SK-N-SH (cell line): ENCODE results near the gene NARS2.

Source experiments
- ELF1 ChIP-seq: IDR thresholded peaks from 2 replicates; pipeline ENCODE4 v1.4.0; 2012
- EZH2phosphoT487 ChIP-seq: fragments of 200-600 bp; sonication (generic); IDR thresholded peaks from 2 replicates; pipeline ENCODE4 v1.6.1; 2017; ENCODE audit warnings: low read depth, mixed run types, mild to moderate bottlenecking, antibody characterized with exemption, moderate library complexity, borderline replicate concordance
- FOSL2 ChIP-seq: IDR thresholded peaks from 2 replicates; pipeline ENCODE4 v1.4.0; 2012; ENCODE audit warnings: low read depth, mild to moderate bottlenecking, moderate library complexity, borderline replicate concordance
- JUND ChIP-seq: IDR thresholded peaks from 2 replicates; pipeline ENCODE4 v1.4.0; 2012
- NFIC ChIP-seq: IDR thresholded peaks from 2 replicates; pipeline ENCODE4 v1.4.0; 2012; ENCODE audit warnings: borderline replicate concordance
- POLR2AphosphoS5 ChIP-seq: IDR thresholded peaks from 2 replicates; pipeline ENCODE4 v1.6.1; 2012; ENCODE audit warnings: low read depth, low read length
- RAD21 ChIP-seq: IDR thresholded peaks from 2 replicates; pipeline ENCODE4 v1.6.1; 2012; ENCODE audit warnings: mild to moderate bottlenecking, low read length
- RCOR1 ChIP-seq: fragments of 150-350 bp; IDR thresholded peaks from 2 replicates; pipeline ENCODE4 v1.6.1; 2017; ENCODE audit warnings: antibody characterized with exemption, low read length
- SIN3A ChIP-seq: IDR thresholded peaks from 2 replicates; pipeline ENCODE4 v1.6.1; 2012; ENCODE audit warnings: low read depth, mild to moderate bottlenecking, low read length, moderate library complexity, borderline replicate concordance
- SMC3 ChIP-seq: IDR thresholded peaks from 2 replicates; pipeline ENCODE4 v1.6.1; 2012; ENCODE audit warnings: low read depth, low read length, improper control_type of control experiment
- TAF1 ChIP-seq: IDR thresholded peaks from 2 replicates; pipeline ENCODE4 v1.6.1; 2012; ENCODE audit warnings: low read depth, mild to moderate bottlenecking, low read length, moderate library complexity, borderline replicate concordance
- TEAD4 ChIP-seq: IDR thresholded peaks from 2 replicates; pipeline ENCODE4 v1.4.0; 2012; ENCODE audit warnings: mild to moderate bottlenecking, borderline replicate concordance; ENCODE audit not compliant: insufficient read depth
- TF ChIP-seq, protein P1 (sequence below): fragments of 200-600 bp; sonication (generic); IDR thresholded peaks from 2 replicates; pipeline ENCODE4 v1.6.1; 2017; ENCODE audit warnings: antibody characterized with exemption, mild to moderate bottlenecking, moderate library complexity
- TF ChIP-seq, protein P2 (sequence below): IDR thresholded peaks from 2 replicates; pipeline ENCODE4; 2012

DNA sequence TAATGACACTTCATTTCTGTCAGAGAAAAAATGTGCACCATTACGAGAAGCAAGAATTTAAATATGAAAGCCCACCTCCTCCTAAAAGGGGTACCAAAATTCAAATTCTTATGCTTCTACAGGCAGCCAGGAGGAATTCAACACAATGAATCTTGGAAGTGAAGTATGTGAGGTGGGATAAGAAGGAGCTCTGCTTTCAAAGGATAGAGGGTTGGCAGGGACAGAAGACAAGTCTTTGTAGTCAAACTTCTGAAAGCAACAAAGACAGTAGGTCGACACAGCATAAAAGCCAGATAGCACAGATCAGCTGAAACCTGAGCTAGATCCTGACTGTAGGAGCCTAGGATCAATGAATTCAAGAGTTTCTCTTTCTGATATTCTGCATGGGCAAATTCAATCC lies 17.4 kb downstream of the NARS2 start:
- TF ChIP-seq, protein P1, sequence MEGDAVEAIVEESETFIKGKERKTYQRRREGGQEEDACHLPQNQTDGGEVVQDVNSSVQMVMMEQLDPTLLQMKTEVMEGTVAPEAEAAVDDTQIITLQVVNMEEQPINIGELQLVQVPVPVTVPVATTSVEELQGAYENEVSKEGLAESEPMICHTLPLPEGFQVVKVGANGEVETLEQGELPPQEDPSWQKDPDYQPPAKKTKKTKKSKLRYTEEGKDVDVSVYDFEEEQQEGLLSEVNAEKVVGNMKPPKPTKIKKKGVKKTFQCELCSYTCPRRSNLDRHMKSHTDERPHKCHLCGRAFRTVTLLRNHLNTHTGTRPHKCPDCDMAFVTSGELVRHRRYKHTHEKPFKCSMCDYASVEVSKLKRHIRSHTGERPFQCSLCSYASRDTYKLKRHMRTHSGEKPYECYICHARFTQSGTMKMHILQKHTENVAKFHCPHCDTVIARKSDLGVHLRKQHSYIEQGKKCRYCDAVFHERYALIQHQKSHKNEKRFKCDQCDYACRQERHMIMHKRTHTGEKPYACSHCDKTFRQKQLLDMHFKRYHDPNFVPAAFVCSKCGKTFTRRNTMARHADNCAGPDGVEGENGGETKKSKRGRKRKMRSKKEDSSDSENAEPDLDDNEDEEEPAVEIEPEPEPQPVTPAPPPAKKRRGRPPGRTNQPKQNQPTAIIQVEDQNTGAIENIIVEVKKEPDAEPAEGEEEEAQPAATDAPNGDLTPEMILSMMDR: no peak
- TF ChIP-seq RAD21 (no peak), EZH2phosphoT487 (no peak), SIN3A (no peak), ELF1 (no peak), POLR2AphosphoS5 (no peak), NFIC (no peak), JUND (no peak), RCOR1 (no peak), FOSL2 (no peak), SMC3 (no peak), TEAD4 (no peak), TAF1 (no peak)
- TF ChIP-seq, protein P2, sequence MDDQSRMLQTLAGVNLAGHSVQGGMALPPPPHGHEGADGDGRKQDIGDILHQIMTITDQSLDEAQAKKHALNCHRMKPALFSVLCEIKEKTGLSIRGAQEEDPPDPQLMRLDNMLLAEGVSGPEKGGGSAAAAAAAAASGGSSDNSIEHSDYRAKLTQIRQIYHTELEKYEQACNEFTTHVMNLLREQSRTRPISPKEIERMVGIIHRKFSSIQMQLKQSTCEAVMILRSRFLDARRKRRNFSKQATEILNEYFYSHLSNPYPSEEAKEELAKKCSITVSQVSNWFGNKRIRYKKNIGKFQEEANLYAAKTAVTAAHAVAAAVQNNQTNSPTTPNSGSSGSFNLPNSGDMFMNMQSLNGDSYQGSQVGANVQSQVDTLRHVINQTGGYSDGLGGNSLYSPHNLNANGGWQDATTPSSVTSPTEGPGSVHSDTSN: no peak
